ENCODE results near the gene ZNF224. TPM values are rescaled to one million over a fixed set of nuclear protein-coding genes. Genes with fewer than 3 reads are reported as not detected.

Gene ZNF224
- total RNA-seq: 20.9 and 34.7 TPM in 2 replicates

GRCh38 chr19:44093931-44094765 is at the start of gene ZNF224:
Gene ZNF224 (plus strand): TSS chr19:44094361. CDS start chr19:44097874, 3,513 bp downstream.

DNA sequence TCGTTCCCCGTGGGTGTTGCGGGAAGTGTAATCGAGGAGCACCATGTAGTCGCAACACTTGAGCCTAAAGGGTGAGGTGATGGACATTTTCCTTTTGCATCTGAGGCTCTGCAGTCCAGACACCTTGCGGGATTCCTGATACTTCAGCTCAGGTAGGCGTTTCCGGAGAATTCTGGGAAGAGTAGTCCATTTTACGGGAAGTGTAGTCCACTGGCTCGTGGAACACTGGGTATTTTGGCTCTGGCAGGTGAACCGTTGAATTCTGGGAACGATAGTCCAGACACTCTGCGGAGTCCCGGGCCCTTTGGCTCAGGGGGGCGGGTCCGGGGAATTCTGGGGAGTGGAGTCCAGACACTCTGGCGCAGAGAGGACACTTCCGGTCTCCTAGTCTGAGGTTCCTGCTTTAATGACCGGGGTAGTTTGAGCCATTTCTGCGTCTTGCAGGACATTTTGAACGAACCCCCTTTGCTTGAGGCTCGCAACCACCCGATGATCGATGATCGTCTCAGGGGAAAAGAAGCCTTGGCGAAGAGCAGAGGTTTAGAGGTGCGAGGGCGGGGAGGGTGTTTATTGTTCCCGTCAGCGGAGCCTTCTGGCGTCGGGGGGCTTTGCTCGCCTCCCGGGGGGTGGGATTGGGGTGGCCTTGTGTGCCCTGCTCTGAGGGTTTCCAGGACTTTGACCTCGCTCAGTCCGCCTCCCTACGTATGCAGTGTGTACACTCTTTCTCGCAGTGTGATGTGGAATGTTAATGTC is 42.3 kb upstream of the ZNF224 start, which contains the start of gene ZNF223:
TSS of gene ZNF223 (plus strand) at position 387 of the 753 bp plus-strand sequence. CDS start 3,141 bp downstream, outside the sequence.

DNA sequence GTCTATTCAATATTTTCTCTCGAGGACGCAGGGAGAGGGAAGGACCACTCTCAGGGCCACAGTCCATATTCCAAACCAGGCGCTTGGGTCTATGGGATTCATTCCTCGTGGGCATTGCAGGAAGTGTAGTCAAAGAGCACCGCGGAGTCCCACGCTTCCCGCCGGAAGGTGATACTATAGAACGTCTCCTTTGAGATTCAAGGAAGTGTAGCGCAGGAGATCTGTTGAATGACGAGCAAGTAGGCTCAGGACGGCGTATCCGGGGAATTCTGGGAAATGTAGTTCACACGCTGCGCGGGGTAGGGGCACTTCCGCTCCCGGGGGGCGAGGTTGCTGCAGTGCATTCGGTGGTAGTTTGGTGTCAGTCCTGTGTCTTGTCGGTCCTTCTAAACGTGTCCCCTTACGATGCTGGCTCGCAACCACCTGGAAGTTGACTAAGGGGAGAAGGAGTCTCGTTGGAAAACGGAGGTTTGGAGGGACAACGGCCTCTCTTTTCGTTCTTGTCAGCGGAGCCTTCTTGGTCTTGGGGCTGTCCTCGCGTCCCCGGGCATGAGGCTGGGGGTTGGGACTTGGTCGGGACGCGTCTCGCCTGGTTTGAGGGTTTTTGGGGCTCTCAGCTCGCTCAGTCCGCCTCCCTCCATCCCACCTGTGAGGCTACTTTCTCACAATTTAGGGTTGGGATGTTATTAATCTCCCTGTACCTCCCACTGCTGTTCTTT is 22.2 kb upstream of the ZNF224 start, which contains the start of gene ZNF284:
TSS of gene ZNF284 (plus strand) at position 336 of the 719 bp plus-strand sequence. CDS start 4,231 bp downstream, outside the sequence.

DNA sequence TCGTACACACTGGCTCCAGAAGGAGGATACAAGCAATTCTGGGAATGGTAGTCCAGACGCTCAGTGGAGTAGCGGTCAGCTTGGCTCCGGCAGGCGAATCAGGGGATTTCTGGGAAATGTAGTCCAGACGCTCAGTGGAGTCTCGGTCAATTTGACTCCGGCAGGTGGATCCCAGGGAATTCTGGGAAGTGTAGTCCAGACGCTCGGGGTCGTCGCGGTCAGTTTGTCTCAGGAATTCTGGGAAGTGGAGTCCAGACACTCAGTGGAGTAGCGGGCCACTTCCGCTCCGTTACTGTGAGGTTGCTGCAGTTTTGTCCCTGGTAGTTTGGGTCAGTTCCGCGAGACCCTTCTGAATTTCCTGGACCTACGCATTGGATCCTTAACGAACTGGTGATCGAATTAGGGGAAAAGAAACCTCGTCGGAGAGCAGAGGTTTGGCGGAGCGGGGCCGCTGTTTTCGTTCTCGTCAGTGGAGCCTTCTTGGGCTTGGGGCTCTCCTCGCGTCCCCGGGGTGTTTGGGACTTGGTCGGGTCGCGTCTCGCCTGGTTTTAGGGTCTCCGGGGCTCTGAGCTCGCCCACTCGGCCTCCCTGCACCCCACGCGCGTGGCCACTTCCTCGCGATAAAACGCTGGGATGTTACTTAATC is 19.1 kb downstream of the ZNF224 start, which contains the start of gene ZNF225:
TSS of gene ZNF225 (plus strand) at position 262 of the 646 bp plus-strand sequence. CDS start 2,429 bp downstream, outside the sequence.

GRCh38 chr19:44141191-44142058 is 47.3 kb downstream of the ZNF224 start, which contains the start of gene ZNF234:
Gene ZNF234 (plus strand): TSS chr19:44141554. CDS start chr19:44144633, 3,079 bp downstream.

Other genes starting within 250 kb of the ZNF224 start
- 1.5 and 5.6 TPM in 2 replicates for gene ZNF404, start 210.4 kb upstream of the ZNF224 start, total RNA-seq
- 18.6 and 18.8 TPM in 2 replicates for gene ZNF45, start 159.1 kb upstream of the ZNF224 start, total RNA-seq
- gene ZNF221, start 143.1 kb upstream of the ZNF224 start, total RNA-seq: 5.9 and 9.6 TPM in 2 replicates
- gene ZNF155, start 110.2 kb upstream of the ZNF224 start, total RNA-seq: 5.8 and 8.5 TPM in 2 replicates
- gene ZNF230, start 91.4 kb upstream of the ZNF224 start, total RNA-seq: 3.1 and 4.5 TPM in 2 replicates
- 6.3 and 6.5 TPM in 2 replicates for gene ZNF222, start 69.0 kb upstream of the ZNF224 start, total RNA-seq
- 4.2 and 5.4 TPM in 2 replicates for gene ZNF223, start 42.3 kb upstream of the ZNF224 start, total RNA-seq
- gene ZNF284, start 22.2 kb upstream of the ZNF224 start, total RNA-seq: 2.5 and 3.7 TPM in 2 replicates
- gene ZNF225, start 19.0 kb downstream of the ZNF224 start, total RNA-seq: 5.2 and 6.5 TPM in 2 replicates
- gene ZNF234, start 47.2 kb downstream of the ZNF224 start, total RNA-seq: 9.6 and 15.5 TPM in 2 replicates
- gene ZNF226, start 70.7 kb downstream of the ZNF224 start, total RNA-seq: 15.9 and 21.7 TPM in 2 replicates
- gene ZNF227, start 118.2 kb downstream of the ZNF224 start, total RNA-seq: 17.2 and 17.3 TPM in 2 replicates
- gene ZNF233, start 165.5 kb downstream of the ZNF224 start, total RNA-seq: 0.38 and 0.85 TPM in 2 replicates
- gene ZNF235, start 210.7 kb downstream of the ZNF224 start, total RNA-seq: 2.3 and 5.1 TPM in 2 replicates